Trophoblast cell (in vitro differentiated cells and primary cell): ENCODE measurements around the gene PICALM. TPM values are rescaled to one million over a fixed set of nuclear protein-coding genes. Genes with fewer than 3 reads are reported as not detected.

Experiments
- DNase-seq, 2 donors: peaks; one replicate each; pipeline ENCODE4 v3.0.0-alpha.2; 2016
- H2AFZ ChIP-seq: 2 replicates; pipeline ENCODE4 v1.6.1; 2013; ENCODE audit warnings: low read length, moderate library complexity, mild to moderate bottlenecking; ENCODE audit not compliant: insufficient read depth, poor library complexity
- H2AK5ac ChIP-seq: 2 replicates; pipeline ENCODE4 v1.6.1; 2013; ENCODE audit warnings: mild to moderate bottlenecking, low read length
- H2BK120ac ChIP-seq: 2 replicates; pipeline ENCODE4 v1.6.1; 2013; ENCODE audit warnings: low read length, mild to moderate bottlenecking, moderate library complexity; ENCODE audit not compliant: insufficient read depth, poor library complexity
- H2BK12ac ChIP-seq: 2 replicates; pipeline ENCODE4 v1.6.1; 2013; ENCODE audit warnings: mild to moderate bottlenecking, low read length, moderate library complexity
- H2BK5ac ChIP-seq: 2 replicates; pipeline ENCODE4 v1.6.1; 2013; ENCODE audit warnings: low read length, low read depth, moderate library complexity, mild to moderate bottlenecking; ENCODE audit not compliant: poor library complexity
- H3K14ac ChIP-seq: 2 replicates; pipeline ENCODE4 v1.6.1; 2013; ENCODE audit warnings: mild to moderate bottlenecking, low read length
- H3K18ac ChIP-seq: 2 replicates; pipeline ENCODE4 v1.6.1; 2013; ENCODE audit warnings: mild to moderate bottlenecking, low read length
- H3K23ac ChIP-seq: 2 replicates; pipeline ENCODE4 v1.6.1; 2013; ENCODE audit warnings: low read length
- H3K27ac ChIP-seq: 2 replicates; pipeline ENCODE4 v1.5.1; 2013; ENCODE audit warnings: low read depth, mild to moderate bottlenecking, inconsistent platforms, low read length, moderate library complexity
- H3K27me3 ChIP-seq: 2 replicates; pipeline ENCODE4 v1.6.1; 2013; ENCODE audit warnings: inconsistent platforms, mild to moderate bottlenecking, low read length, moderate library complexity; ENCODE audit not compliant: insufficient read depth
- H3K36me3 ChIP-seq, 2 experiments: 1 replicate in 1 of 2; 2 replicates in 1 of 2; pipeline ENCODE4 v1.6.1; 2013; ENCODE audit warnings: low read length in 2 of 2, mild to moderate bottlenecking in 2 of 2, moderate library complexity in 1 of 2; ENCODE audit not compliant: insufficient read depth in 2 of 2, control insufficient read depth in 1 of 2
- H3K4ac ChIP-seq: 2 replicates; pipeline ENCODE4 v1.6.1; 2013; ENCODE audit warnings: low read depth, mild to moderate bottlenecking, low read length, moderate library complexity
- H3K4me1 ChIP-seq, 2 experiments: 1 replicate in 1 of 2; 2 replicates in 1 of 2; pipeline ENCODE4 v1.6.1; 2013; ENCODE audit warnings: low read length in 2 of 2, mild to moderate bottlenecking in 2 of 2, moderate library complexity in 1 of 2; ENCODE audit not compliant: insufficient read depth in 2 of 2, control insufficient read depth in 1 of 2
- H3K4me2 ChIP-seq: 2 replicates; pipeline ENCODE4 v1.6.1; 2013; ENCODE audit warnings: inconsistent platforms, mild to moderate bottlenecking, low read length, moderate library complexity
- H3K4me3 ChIP-seq: 2 replicates; pipeline ENCODE4 v1.5.1; 2013; ENCODE audit warnings: mild to moderate bottlenecking, low read depth, low read length, inconsistent platforms
- H3K79me1 ChIP-seq: one replicate; pipeline ENCODE4 v1.6.1; 2013; ENCODE audit warnings: low read length
- H3K79me2 ChIP-seq: 2 replicates; pipeline ENCODE4 v1.6.1; 2013; ENCODE audit warnings: low read length, mild to moderate bottlenecking; ENCODE audit not compliant: control insufficient read depth, insufficient read depth, poor library complexity
- H3K9ac ChIP-seq: 2 replicates; pipeline ENCODE4 v1.6.1; 2013; ENCODE audit warnings: mild to moderate bottlenecking, low read length
- H3K9me3 ChIP-seq: 2 replicates; pipeline ENCODE4 v1.6.1; 2013; ENCODE audit warnings: low read depth, mild to moderate bottlenecking, control low read depth, inconsistent platforms, low read length; ENCODE audit not compliant: insufficient read depth
- H4K12ac ChIP-seq: 2 replicates; pipeline ENCODE4 v1.6.1; 2013; ENCODE audit warnings: low read depth, mild to moderate bottlenecking, low read length, moderate library complexity
- H4K8ac ChIP-seq: 2 replicates; pipeline ENCODE4 v1.6.1; 2013; ENCODE audit warnings: low read depth, mild to moderate bottlenecking, low read length, moderate library complexity
- H4K91ac ChIP-seq: one replicate; pipeline ENCODE4 v1.6.1; 2013; ENCODE audit warnings: low read depth, mild to moderate bottlenecking, low read length, moderate library complexity
- WGBS: extraction: QIAGEN DNeasy Blood & Tissue Kit; methylation state at CpG from one replicate; pipeline ENCODE4 v1.1.7; 2013; ENCODE audit warnings: missing lambda C conversion rate; ENCODE audit not compliant: insufficient read length, insufficient coverage; ENCODE audit errors: extremely low coverage; 5-methylcytosine and 5-hydroxymethylcytosine counted together
- polyA plus RNA-seq: library from polyadenylated mRNA; stranded (reverse); fragments of 200-250 nt; gene quantifications from 2 replicates; pipeline ENCODE4 v1.2.3, GENCODE V29; 2013

Gene PICALM
- 195 and 196 TPM in 2 replicates for polyA plus RNA-seq

GRCh38 chr11:86068951-86069407, at the start of gene PICALM:
PICALM (minus strand) TSS chr11:86069084; CDS start chr11:86068780, 304 bp downstream.
- H3K4ac ChIP-seq, result peak within 1 kb of the TSS; percentile 100
- H4K8ac ChIP-seq, result peak within 1 kb of the TSS; percentile 92
- H2BK12ac ChIP-seq, result peak within 1 kb of the TSS; percentile 85
- peak within 1 kb of the TSS; percentile 59 for H3K4me2 ChIP-seq
- no peaks in the 10 kb centered on the region for H3K36me3 ChIP-seq
- peak within 1 kb of the TSS; percentile 97 for H3K14ac ChIP-seq
- H3K27me3 ChIP-seq, result no peaks in the 10 kb centered on the region
- peak within 1 kb of the TSS; percentile 89 for H2AFZ ChIP-seq
- peak within 1 kb of the TSS; percentile 95 for H3K18ac ChIP-seq
- peak within 1 kb of the TSS; percentile 89 for H3K9ac ChIP-seq
- peak within 1 kb of the TSS; percentile 95 for H2AK5ac ChIP-seq
- H3K4me3 ChIP-seq, result peak within 1 kb of the TSS; percentile 99
- H3K27ac ChIP-seq, result peak within 1 kb of the TSS; percentile 97
- peaks cover 21% of the 10 kb centered on the region for H3K79me2 ChIP-seq
- H2BK120ac ChIP-seq, result peak within 1 kb of the TSS; percentile 99
- H4K91ac ChIP-seq, result peak within 1 kb of the TSS; percentile 99
- peak within 1 kb of the TSS; percentile 8 for H3K23ac ChIP-seq
- peak within 1 kb of the TSS; percentile 99 for H2BK5ac ChIP-seq
- DNase-seq, result peak; percentile 99 to 100
- H3K9me3 ChIP-seq, result no peaks in the 10 kb centered on the region
- H3K4me1 ChIP-seq, result peaks cover 8 to 14% of the 10 kb centered on the region in 2 experiments
- H4K12ac ChIP-seq, result peak within 1 kb of the TSS; percentile 82
- H3K79me1 ChIP-seq, result peaks cover 23% of the 10 kb centered on the region
- WGBS, result no CpG with 5 or more reads among the region's 48 CpGs

GRCh38 chr11:86118253-86118652, 49.4 kb upstream of the PICALM start:
- no peaks in the 10 kb centered on the region for H3K36me3 ChIP-seq
- no peak overlapping the region for H3K9ac ChIP-seq
- H3K4me2 ChIP-seq, result no peak overlapping the region
- H2AFZ ChIP-seq, result no peak overlapping the region
- no peak for DNase-seq
- H2AK5ac ChIP-seq, result no peak overlapping the region
- H3K4me3 ChIP-seq, result no peak overlapping the region
- H3K27me3 ChIP-seq, result no peaks in the 10 kb centered on the region
- no peak overlapping the region for H3K23ac ChIP-seq
- no peak overlapping the region for H2BK12ac ChIP-seq
- peaks cover 0 to 2% of the 10 kb centered on the region in 2 experiments for H3K4me1 ChIP-seq
- no peak overlapping the region for H4K12ac ChIP-seq
- H3K4ac ChIP-seq, result no peak overlapping the region
- no peak overlapping the region for H2BK5ac ChIP-seq
- no peaks in the 10 kb centered on the region for H3K79me2 ChIP-seq
- no peaks in the 10 kb centered on the region for H3K9me3 ChIP-seq
- peak overlapping the region; percentile 11 for H2BK120ac ChIP-seq
- no peak overlapping the region for H3K27ac ChIP-seq
- H3K14ac ChIP-seq, result no peak overlapping the region
- no CpG with 5 or more reads among the region's 2 CpGs for WGBS
- no peaks in the 10 kb centered on the region for H3K79me1 ChIP-seq
- H4K91ac ChIP-seq, result no peak overlapping the region
- H4K8ac ChIP-seq, result no peak overlapping the region
- no peak overlapping the region for H3K18ac ChIP-seq

- Histone ChIP-seq H4K91ac (no peak overlapping the region), H3K9me3 (no peaks in the 10 kb centered on the region), H3K18ac (no peak overlapping the region), H3K14ac (no peak overlapping the region), H4K8ac (no peak overlapping the region), H3K79me2 (no peaks in the 10 kb centered on the region), H2AFZ (no peak overlapping the region), H3K27me3 (no peaks in the 10 kb centered on the region), H3K4ac (no peak overlapping the region), H4K12ac (no peak overlapping the region), H3K79me1 (no peaks in the 10 kb centered on the region), H3K27ac (no peak overlapping the region), H2BK5ac (no peak overlapping the region), H3K4me3 (no peak overlapping the region), H3K23ac (no peak overlapping the region), H3K4me2 (no peak overlapping the region), H3K4me1 (peaks cover 0 to 2% of the 10 kb centered on the region in 2 experiments), H2BK12ac (no peak overlapping the region), H3K36me3 (no peaks in the 10 kb centered on the region), H2BK120ac (no peak overlapping the region), H2AK5ac (no peak overlapping the region), H3K9ac (no peak overlapping the region)
- no peak for DNase-seq
- WGBS, result no CpG with 5 or more reads among the region's 1 CpG
Observed at GRCh38 chr11:86117712-86118063, 48.8 kb upstream of the PICALM start.

GRCh38 chr11:86117001-86117711, 48.3 kb upstream of the PICALM start:
- Histone ChIP-seq H2AFZ (no peak overlapping the region), H2AK5ac (no peak overlapping the region), H3K79me2 (no peaks in the 10 kb centered on the region), H3K79me1 (no peaks in the 10 kb centered on the region), H3K36me3 (no peaks in the 10 kb centered on the region), H3K23ac (no peak overlapping the region), H3K9me3 (no peaks in the 10 kb centered on the region), H3K18ac (no peak overlapping the region), H3K4me1 (peaks cover 0 to 2% of the 10 kb centered on the region in 2 experiments), H3K4me2 (no peak overlapping the region), H3K9ac (no peak overlapping the region), H2BK5ac (no peak overlapping the region), H3K27me3 (no peaks in the 10 kb centered on the region), H4K12ac (no peak overlapping the region), H4K91ac (no peak overlapping the region), H2BK120ac (no peak overlapping the region), H2BK12ac (no peak overlapping the region), H3K4ac (no peak overlapping the region), H3K27ac (no peak overlapping the region), H4K8ac (no peak overlapping the region), H3K14ac (no peak overlapping the region), H3K4me3 (no peak overlapping the region)
- whole genome bisulfite sequencing, result no CpG with 5 or more reads among the region's 5 CpGs
- DNase-seq, result peak; percentile 48 to 78
